A549 (cell line): ENCODE measurements around the gene LHX2. TPM values are rescaled to one million over a fixed set of nuclear protein-coding genes. Genes with fewer than 3 reads are reported as not detected.

Experiments used
- ATAC-seq, 2 experiments: fragments of 200-7000 bp in 1 of 2; fragments of >200 bp in 1 of 2; cut with Nextera tagmentation in 1 of 2; cut with Tn5 transposase in 1 of 2; 3 replicates each; pipeline versions ENCODE4 v1.8.0 to v1.9.1; 2018 to 2020; ENCODE audit warnings: mild to moderate bottlenecking in 1 of 2, moderate library complexity in 1 of 2
- CTCF ChIA-PET: fragments of 300-600 bp; sonication (Branson Sonifier 250); formaldehyde crosslinking; extraction: SDS; loops from one replicate; lab custom pipeline; 2021; ENCODE audit warnings: antibody characterized with exemption, inconsistent platforms; lab: Yijun Ruan, JAX
- POLR2A ChIA-PET: fragments of 350-600 bp; formaldehyde crosslinking; extraction: SDS; loops from one replicate; lab custom pipeline; 2021; ENCODE audit warnings: antibody characterized with exemption, inconsistent platforms; lab: Yijun Ruan, JAX
- DNase-seq, 2 experiments: peaks; one replicate each; pipeline versions ENCODE4 v3.0.0 to v3.0.0-alpha.2; 2011 to 2016; ENCODE audit warnings: low read depth in 1 of 2, low spot score in 1 of 2
- FAIRE-seq: peaks from 2 replicates; lab custom pipeline; 2011; peaks lifted over from hg19 to GRCh38; lab: Jason Lieb, UNC
- H3K27ac ChIP-seq, 2 experiments: fragments of >200 bp; sonication (Bioruptor Twin); formaldehyde crosslinking; 3 replicates each; pipeline ENCODE4 v1.5.1; 2016 to 2017
- H3K4me1 ChIP-seq: fragments of >200 bp; sonication (Bioruptor Twin); formaldehyde crosslinking; 3 replicates; pipeline ENCODE4 v1.6.1; 2016
- H3K4me2 ChIP-seq: fragments of >200 bp; sonication (Bioruptor Twin); formaldehyde crosslinking; 3 replicates; pipeline ENCODE4 v1.6.1; 2016
- H3K4me3 ChIP-seq: fragments of >200 bp; sonication (Bioruptor Twin); formaldehyde crosslinking; 3 replicates; pipeline ENCODE4 v1.5.1; 2016
- H3K9me3 ChIP-seq: fragments of >200 bp; sonication (Bioruptor Twin); formaldehyde crosslinking; 3 replicates; pipeline ENCODE4 v1.6.1; 2016
- CHD4 ChIP-seq: fragments of 200-600 bp; sonication (generic); IDR thresholded peaks from 2 replicates; pipeline ENCODE4 v1.6.1; 2016; ENCODE audit warnings: antibody characterized with exemption, mild to moderate bottlenecking, borderline replicate concordance
- E2F6 ChIP-seq: IDR thresholded peaks from 2 replicates; pipeline ENCODE4 v1.6.1; 2012; ENCODE audit warnings: low read depth, borderline replicate concordance
- EHF ChIP-seq: fragments of 250-450 bp; sonication (Bioruptor Pico); IDR thresholded peaks from 2 replicates; pipeline ENCODE4 v1.5.0; 2020; ENCODE audit warnings: mild to moderate bottlenecking
- FOSB ChIP-seq: fragments of 250-450 bp; sonication (Bioruptor Pico); IDR thresholded peaks from 2 replicates; pipeline ENCODE4 v1.5.0; 2020; ENCODE audit warnings: mild to moderate bottlenecking, moderate library complexity
- FOSL2 ChIP-seq, 2 experiments: fragments of 450-650 bp in 1 of 2; fragments of >200 bp in 1 of 2; sonication (Bioruptor Twin) in 1 of 2; formaldehyde crosslinking; IDR thresholded peaks; 2 replicates each; pipeline versions ENCODE4 v1.5.0 to v1.6.1; 2016 to 2020; ENCODE audit warnings: mild to moderate bottlenecking in 1 of 2, moderate library complexity in 1 of 2
- FOXS1 ChIP-seq: fragments of 250-450 bp; sonication (Bioruptor Pico); IDR thresholded peaks from 2 replicates; pipeline ENCODE4 v1.5.0; 2020; ENCODE audit warnings: mild to moderate bottlenecking, moderate library complexity
- HEYL ChIP-seq: fragments of 250-450 bp; sonication (Bioruptor Pico); IDR thresholded peaks from 2 replicates; pipeline ENCODE4 v1.8.0; 2021; ENCODE audit warnings: mild to moderate bottlenecking, moderate library complexity
- HOXA7 ChIP-seq: fragments of 250-450 bp; sonication (Bioruptor Pico); IDR thresholded peaks from 2 replicates; pipeline ENCODE4 v1.5.0; 2020; ENCODE audit warnings: mild to moderate bottlenecking, moderate library complexity
- HOXB13 ChIP-seq: fragments of 250-450 bp; sonication (Bioruptor Pico); IDR thresholded peaks from 2 replicates; pipeline ENCODE4 v1.5.0; 2020; ENCODE audit warnings: low read depth, mild to moderate bottlenecking, moderate library complexity
- HOXB5 ChIP-seq: fragments of 250-450 bp; sonication (Bioruptor Pico); IDR thresholded peaks from 2 replicates; pipeline ENCODE4 v1.5.0; 2020; ENCODE audit warnings: mild to moderate bottlenecking, moderate library complexity
- JUN ChIP-seq, 2 experiments: fragments of >200 bp; sonication (Bioruptor Twin); formaldehyde crosslinking; IDR thresholded peaks; 2 replicates in 1 of 2; 3 replicates in 1 of 2; pipeline ENCODE4 v1.6.1; 2016 to 2017
- JUNB ChIP-seq: fragments of >200 bp; sonication (Bioruptor Twin); formaldehyde crosslinking; IDR thresholded peaks from 2 replicates; pipeline ENCODE4 v1.6.1; 2016
- KDM1A ChIP-seq: fragments of 200-600 bp; sonication (generic); IDR thresholded peaks from 2 replicates; pipeline ENCODE4 v1.6.1; 2016; ENCODE audit warnings: low read depth, mild to moderate bottlenecking
- MAZ ChIP-seq: fragments of 150-350 bp; IDR thresholded peaks from 2 replicates; pipeline ENCODE4 v1.6.1; 2014; ENCODE audit warnings: antibody characterized with exemption, low read depth, low read length, borderline replicate concordance
- POLR2A ChIP-seq: IDR thresholded peaks from 2 replicates; pipeline ENCODE4 v1.6.1; 2012; ENCODE audit warnings: mild to moderate bottlenecking, low read length
- RAD21 ChIP-seq, 2 experiments: fragments of >200 bp in 1 of 2; sonication (Bioruptor Twin) in 1 of 2; formaldehyde crosslinking in 1 of 2; IDR thresholded peaks in 1 of 2; conservative IDR thresholded peaks in 1 of 2; 2 replicates in 1 of 2; 3 replicates in 1 of 2; pipeline ENCODE4 v1.6.1; 2012 to 2018; ENCODE audit warnings: inconsistent platforms in 1 of 2
- RARB ChIP-seq: fragments of 250-450 bp; sonication (Bioruptor Pico); IDR thresholded peaks from 2 replicates; pipeline ENCODE4 v1.8.0; 2021; ENCODE audit warnings: mild to moderate bottlenecking, moderate library complexity
- RFX5 ChIP-seq: fragments of 450-650 bp; IDR thresholded peaks from 2 replicates; pipeline ENCODE4 v1.7.1; 2014; ENCODE audit warnings: antibody characterized with exemption, mild to moderate bottlenecking, moderate library complexity
- SREBF2 ChIP-seq: fragments of 450-650 bp; IDR thresholded peaks from 2 replicates; pipeline ENCODE4 v1.6.1; 2014; ENCODE audit warnings: mild to moderate bottlenecking, moderate library complexity
- ZFP36 ChIP-seq: fragments of 450-650 bp; IDR thresholded peaks from 2 replicates; pipeline ENCODE4 v1.6.1; 2014; ENCODE audit warnings: borderline replicate concordance; ENCODE audit not compliant: partially characterized antibody
- ZNF302 ChIP-seq: fragments of 250-450 bp; sonication (Bioruptor Pico); IDR thresholded peaks from 2 replicates; pipeline ENCODE4 v1.9.0; 2021; ENCODE audit warnings: inconsistent platforms, mild to moderate bottlenecking, moderate library complexity
- ZSCAN20 ChIP-seq: fragments of 250-450 bp; sonication (Bioruptor Pico); IDR thresholded peaks from 2 replicates; pipeline ENCODE4 v1.8.0; 2022; ENCODE audit warnings: mild to moderate bottlenecking, moderate library complexity
- WGBS: methylation state at CpG from one replicate; pipeline ENCODE4 v1.1.6; 2017; ENCODE audit errors: missing lambda C conversion rate; 5-methylcytosine and 5-hydroxymethylcytosine counted together
- polyA plus RNA-seq, 4 experiments: library from polyadenylated mRNA; depleted of rRNA in 3 of 4; stranded (reverse); fragments of >200 nt; fragmentation: RNase III in 1 of 4; extraction: RNeasy Plus Mini Kit Qiagen cat#74134 plus additional on column Dnase treatment in 1 of 4; gene quantifications; 2 replicates in 3 of 4; 3 replicates in 1 of 4; pipeline ENCODE4 v1.2.3, GENCODE V29; 2011 to 2017
- TF ChIP-seq, protein P1 (sequence below): IDR thresholded peaks from 2 replicates; pipeline ENCODE4 v1.6.1; 2012
- TF ChIP-seq, protein P2 (sequence below): fragments of 150-350 bp; IDR thresholded peaks from 2 replicates; pipeline ENCODE4 v1.6.1; 2014; ENCODE audit warnings: low read depth, mild to moderate bottlenecking, low read length
- TF ChIP-seq, protein P3 (sequence below): fragments of >200 bp; sonication (Bioruptor Twin); formaldehyde crosslinking; IDR thresholded peaks from 3 replicates; pipeline ENCODE4 v1.5.1; 2016

Gene LHX2
- polyA plus RNA-seq, 2 of the 4 experiments (the other 2 are of a cell fraction): 2.4 to 4.4 TPM

DNA sequence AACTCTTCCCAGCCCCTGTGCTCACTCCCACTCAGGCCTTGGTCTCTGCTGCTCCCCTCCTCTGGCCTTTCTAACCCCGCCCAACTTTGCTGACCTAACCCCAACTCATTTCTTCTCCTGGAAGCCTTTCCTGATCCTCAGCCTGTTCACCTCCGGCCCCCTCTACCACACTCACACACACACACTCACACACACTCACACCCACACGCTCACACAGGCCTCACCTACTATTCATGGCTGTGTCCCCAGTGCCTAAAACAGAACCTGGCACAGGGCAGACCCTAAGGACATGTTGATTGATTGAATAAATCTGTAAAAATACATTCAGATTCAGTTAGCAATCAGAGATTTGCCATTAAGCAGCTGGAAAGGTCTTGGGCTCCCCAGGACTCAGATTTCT, 28.5 kb upstream of the LHX2 start:
- DNase-seq: no peak
- no peak overlapping the region for H3K4me3 ChIP-seq
- H3K4me1 ChIP-seq: no peaks in the 10 kb centered on the region
- POLR2A ChIA-PET: no interaction called here
- ATAC-seq: no peak
- no peaks in the 10 kb centered on the region for H3K9me3 ChIP-seq
- no peak overlapping the region for H3K27ac ChIP-seq
- no peak overlapping the region for H3K4me2 ChIP-seq
- TF ChIP-seq, protein P1, sequence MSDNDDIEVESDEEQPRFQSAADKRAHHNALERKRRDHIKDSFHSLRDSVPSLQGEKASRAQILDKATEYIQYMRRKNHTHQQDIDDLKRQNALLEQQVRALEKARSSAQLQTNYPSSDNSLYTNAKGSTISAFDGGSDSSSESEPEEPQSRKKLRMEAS: no peak
- TF ChIP-seq RFX5 (no peak), JUNB (no peak), ZSCAN20 (no peak), HEYL (CRISPR knock-in tag) (no peak), KDM1A (no peak), SREBF2 (no peak), CHD4 (no peak), FOXS1 (CRISPR knock-in tag) (no peak), JUN (IDR thresholded peaks at IDR 0.05) (no peak), ZNF302 (CRISPR knock-in tag) (no peak), HOXA7 (CRISPR knock-in tag) (no peak), FOSB (CRISPR knock-in tag) (no peak)
- TF ChIP-seq, protein P2, sequence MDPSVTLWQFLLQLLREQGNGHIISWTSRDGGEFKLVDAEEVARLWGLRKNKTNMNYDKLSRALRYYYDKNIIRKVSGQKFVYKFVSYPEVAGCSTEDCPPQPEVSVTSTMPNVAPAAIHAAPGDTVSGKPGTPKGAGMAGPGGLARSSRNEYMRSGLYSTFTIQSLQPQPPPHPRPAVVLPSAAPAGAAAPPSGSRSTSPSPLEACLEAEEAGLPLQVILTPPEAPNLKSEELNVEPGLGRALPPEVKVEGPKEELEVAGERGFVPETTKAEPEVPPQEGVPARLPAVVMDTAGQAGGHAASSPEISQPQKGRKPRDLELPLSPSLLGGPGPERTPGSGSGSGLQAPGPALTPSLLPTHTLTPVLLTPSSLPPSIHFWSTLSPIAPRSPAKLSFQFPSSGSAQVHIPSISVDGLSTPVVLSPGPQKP: no peak
- WGBS: 68% methylated on average over 3 of the region's 3 CpGs
- FAIRE-seq: no peak
- CTCF ChIA-PET: no interaction called here

GRCh38 chr9:123984802-123985201, 26.8 kb upstream of the LHX2 start:
- H3K27ac ChIP-seq: no peak overlapping the region
- DNase-seq (no peak), ATAC-seq (no peak), FAIRE-seq (no peak)
- no peaks in the 10 kb centered on the region for H3K9me3 ChIP-seq
- H3K4me2 ChIP-seq: no peak overlapping the region
- CTCF ChIA-PET: interaction anchor here (1.1 to 2.3 kb wide), 3 partner anchors 18 to 56 kb away, joined by 3 to 10 read pairs (median 3); no protein-coding TSS in a partner anchor
- H3K4me1 ChIP-seq: no peaks in the 10 kb centered on the region
- H3K4me3 ChIP-seq: no peak overlapping the region
- whole genome bisulfite sequencing: 73% methylated on average over 3 of the region's 3 CpGs
- POLR2A ChIA-PET: no interaction called here
- TF ChIP-seq FOSB (CRISPR knock-in tag): no peak
- TF ChIP-seq E2F6: no peak
- no peak for TF ChIP-seq RFX5
- TF ChIP-seq HOXB13 (CRISPR knock-in tag): no peak
- TF ChIP-seq FOSL2 (IDR thresholded peaks at IDR 0.05): no peak
- TF ChIP-seq FOSL2 (CRISPR knock-in tag; IDR thresholded peaks at IDR 0.05): no peak
- TF ChIP-seq HOXB5 (CRISPR knock-in tag): no peak
- no peak for TF ChIP-seq HEYL (CRISPR knock-in tag)
- TF ChIP-seq POLR2A: no peak
- no peak for TF ChIP-seq JUNB
- TF ChIP-seq CHD4: no peak
- no peak for TF ChIP-seq RARB (CRISPR knock-in tag)
- TF ChIP-seq EHF: no peak
- TF ChIP-seq, protein P1: no peak
- TF ChIP-seq RAD21 (conservative IDR thresholded peaks at IDR 0.05 in 1 of 2, IDR thresholded peaks at IDR 0.05 in 1 of 2): no peak
- no peak for TF ChIP-seq MAZ
- no peak for TF ChIP-seq ZFP36
- no peak for TF ChIP-seq ZSCAN20
- TF ChIP-seq, protein P3, sequence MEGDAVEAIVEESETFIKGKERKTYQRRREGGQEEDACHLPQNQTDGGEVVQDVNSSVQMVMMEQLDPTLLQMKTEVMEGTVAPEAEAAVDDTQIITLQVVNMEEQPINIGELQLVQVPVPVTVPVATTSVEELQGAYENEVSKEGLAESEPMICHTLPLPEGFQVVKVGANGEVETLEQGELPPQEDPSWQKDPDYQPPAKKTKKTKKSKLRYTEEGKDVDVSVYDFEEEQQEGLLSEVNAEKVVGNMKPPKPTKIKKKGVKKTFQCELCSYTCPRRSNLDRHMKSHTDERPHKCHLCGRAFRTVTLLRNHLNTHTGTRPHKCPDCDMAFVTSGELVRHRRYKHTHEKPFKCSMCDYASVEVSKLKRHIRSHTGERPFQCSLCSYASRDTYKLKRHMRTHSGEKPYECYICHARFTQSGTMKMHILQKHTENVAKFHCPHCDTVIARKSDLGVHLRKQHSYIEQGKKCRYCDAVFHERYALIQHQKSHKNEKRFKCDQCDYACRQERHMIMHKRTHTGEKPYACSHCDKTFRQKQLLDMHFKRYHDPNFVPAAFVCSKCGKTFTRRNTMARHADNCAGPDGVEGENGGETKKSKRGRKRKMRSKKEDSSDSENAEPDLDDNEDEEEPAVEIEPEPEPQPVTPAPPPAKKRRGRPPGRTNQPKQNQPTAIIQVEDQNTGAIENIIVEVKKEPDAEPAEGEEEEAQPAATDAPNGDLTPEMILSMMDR: no peak
